GM19395 (cell line): ENCODE measurements around the gene WDPCP.
"Not testable (repeated sequence)": the region's sequence is repeated elsewhere in the genome, so short reads cannot be mapped to it uniquely, and the experiment has no call there.

Source experiments
- ATAC-seq: cut with Tn5 transposase; IDR thresholded peaks from one replicate; pipeline ENCODE4 v1.9.1; 2021; ENCODE audit warnings: mild to moderate bottlenecking, moderate library complexity; ENCODE audit not compliant: unreplicated experiment

Gene WDPCP

DNA sequence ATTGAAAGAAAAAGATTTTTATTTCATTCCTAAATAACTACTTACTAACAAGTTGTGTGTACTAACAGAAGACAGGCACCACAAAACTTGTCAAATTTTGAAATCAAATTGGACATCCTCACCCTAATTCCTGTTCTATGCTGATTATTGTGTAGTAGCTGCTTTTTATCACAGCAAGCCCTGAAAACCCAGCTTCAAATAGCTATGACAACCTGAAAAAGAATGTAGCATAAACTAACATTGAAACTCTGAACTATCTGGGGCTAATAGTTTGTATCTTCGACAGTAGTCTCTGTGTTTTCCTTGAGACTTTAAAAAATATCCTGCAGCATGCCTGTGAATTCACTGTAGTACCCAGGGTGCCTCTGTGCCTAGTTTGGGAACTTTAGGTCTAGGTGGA, 122.6 kb downstream of the WDPCP start:
- no peak for ATAC-seq

DNA sequence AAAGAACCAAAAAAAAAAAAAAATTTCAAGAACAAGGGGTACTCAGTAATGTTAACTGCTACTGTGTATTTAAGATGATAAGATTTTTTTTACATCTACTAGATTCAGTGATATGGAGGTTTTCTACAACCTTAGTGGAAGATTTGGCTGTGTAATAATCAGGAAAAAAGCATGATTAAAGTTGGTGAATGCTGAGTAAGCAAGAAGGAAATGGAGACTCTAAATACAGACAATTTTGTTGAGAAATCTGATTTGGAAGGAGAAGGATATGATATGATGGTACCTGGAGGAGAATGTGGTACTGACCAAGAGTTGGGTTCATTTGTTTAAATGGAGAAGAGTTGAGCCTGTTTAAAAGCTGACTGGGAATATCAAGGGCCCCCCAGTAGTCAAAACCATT, 125.1 kb downstream of the WDPCP start:
- ATAC-seq = no peak

DNA sequence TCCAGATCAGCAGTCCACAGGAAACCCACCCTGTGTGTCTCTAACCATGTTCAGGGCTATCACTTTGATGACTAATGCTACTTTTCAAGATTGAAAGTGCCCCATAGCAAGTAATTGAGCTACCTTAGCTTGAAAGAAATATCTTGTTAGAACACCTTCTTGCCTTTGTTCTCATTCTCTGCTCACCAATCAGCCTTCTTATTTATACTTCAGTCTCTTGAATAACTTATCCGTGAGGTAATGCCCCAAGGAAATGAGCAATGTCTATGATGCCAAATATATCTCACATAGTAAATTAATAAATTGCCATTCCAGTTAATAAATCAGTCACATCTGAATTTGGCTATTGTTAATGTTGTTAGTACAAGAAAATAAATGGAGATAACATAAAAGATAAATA, 141.6 kb downstream of the WDPCP start:
- no peak for ATAC-seq

DNA sequence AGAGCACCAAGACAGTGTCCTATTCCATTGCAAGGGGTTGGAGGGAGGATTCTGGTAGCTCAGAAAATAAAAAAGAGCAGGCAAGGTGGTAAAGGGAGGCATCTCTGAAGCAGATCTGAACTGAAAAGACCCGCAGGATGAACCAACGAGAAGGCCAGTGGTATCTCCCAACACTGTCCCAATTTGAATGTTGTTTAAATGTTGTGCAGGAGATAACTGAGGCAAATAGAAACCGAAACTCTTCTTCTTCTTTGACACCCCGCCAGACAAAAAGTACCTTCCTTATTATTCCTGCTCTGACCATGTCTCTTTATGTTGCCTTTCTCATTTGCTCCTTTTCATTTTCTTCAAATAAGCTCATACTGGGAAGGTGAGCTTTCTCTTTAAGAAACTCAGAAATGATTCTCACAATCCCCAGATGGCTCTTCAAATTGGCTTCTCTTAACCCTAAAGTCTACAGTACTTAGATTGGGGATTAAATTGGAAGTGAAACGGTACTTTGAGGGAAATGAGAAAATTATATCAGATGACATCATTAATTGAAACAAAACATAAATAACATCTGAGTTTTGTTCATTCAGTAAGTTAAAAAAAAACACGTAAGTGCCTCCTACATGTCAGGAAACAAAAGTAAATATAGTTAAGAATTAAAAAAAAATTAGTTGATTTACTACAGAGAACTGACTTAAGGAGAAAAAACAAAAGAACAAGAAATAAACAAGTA, 143.6 kb downstream of the WDPCP start:
- no peak for ATAC-seq

DNA sequence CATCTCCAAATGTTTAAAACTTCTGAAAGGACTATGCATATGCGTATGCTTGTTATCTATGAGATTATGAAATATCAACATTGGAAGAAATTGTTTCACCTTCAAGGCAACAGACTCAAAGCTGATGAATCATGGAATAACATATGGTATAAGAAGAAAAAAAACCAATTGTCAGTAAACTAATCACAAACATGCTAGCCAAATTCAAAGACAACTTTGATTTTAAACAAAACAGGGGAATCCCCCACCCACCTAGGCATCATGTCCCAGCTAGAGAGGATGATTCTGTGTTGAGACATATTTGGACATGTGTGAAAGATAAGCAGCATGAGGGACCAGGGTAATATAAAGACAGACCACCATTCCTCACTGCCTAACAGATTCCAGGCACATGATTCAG, 147.7 kb downstream of the WDPCP start:
- ATAC-seq = no peak

DNA sequence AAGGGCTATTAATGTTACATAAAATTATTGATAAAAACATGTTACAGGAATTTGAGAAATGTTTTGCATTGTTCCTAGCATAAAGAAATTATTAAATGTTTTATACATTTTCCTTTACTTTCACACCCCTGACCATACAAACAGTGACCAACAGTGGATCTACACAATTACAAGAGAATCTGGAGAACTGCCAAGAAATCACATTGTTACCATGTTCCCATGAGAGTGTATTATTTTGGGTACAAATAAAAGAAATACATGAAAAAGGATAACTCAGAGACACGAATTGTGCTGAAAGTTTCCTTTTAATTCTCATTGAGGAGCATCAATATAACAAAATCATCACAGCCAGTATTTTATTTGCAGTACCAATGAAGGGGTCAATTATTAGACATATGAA, 150.1 kb downstream of the WDPCP start:
- ATAC-seq = no peak

DNA sequence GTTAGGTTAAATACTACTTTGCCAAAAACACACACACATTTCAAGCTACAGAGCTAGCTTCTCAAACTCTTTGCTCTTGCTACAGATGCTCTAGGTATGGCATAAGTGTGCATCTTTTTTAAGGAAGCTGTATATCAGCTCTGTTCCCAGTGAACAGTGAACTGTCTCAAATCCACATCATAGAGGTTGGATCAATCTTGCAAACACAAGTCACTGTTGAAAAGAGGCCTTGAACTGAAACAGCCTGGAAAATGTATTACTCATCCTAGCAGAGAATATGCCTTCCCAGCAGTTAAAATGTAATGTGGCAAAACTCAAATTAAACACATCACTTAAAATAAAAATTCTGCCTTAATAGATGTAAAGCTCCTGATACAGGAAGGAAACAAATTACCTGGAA, 151.8 kb downstream of the WDPCP start:
- no peak for ATAC-seq

DNA sequence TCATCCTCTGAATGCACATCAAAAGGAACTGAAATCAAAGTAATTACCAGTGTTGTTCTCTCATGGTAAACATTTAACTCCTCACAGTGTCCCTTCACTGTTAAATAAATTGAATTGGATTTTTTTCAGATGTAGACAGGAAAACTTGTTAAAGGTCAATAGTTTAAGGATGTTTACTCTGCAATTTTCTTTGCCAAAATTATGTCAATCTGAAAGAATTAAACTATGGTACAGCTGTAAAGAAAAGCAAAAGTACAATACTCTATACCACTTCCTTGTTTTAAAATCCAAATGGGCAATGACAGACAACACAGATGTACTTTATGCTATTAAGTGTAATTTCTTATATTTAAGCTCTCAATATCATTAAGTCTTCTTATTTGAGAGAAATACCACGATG, 153.2 kb downstream of the WDPCP start:
- no peak for ATAC-seq

DNA sequence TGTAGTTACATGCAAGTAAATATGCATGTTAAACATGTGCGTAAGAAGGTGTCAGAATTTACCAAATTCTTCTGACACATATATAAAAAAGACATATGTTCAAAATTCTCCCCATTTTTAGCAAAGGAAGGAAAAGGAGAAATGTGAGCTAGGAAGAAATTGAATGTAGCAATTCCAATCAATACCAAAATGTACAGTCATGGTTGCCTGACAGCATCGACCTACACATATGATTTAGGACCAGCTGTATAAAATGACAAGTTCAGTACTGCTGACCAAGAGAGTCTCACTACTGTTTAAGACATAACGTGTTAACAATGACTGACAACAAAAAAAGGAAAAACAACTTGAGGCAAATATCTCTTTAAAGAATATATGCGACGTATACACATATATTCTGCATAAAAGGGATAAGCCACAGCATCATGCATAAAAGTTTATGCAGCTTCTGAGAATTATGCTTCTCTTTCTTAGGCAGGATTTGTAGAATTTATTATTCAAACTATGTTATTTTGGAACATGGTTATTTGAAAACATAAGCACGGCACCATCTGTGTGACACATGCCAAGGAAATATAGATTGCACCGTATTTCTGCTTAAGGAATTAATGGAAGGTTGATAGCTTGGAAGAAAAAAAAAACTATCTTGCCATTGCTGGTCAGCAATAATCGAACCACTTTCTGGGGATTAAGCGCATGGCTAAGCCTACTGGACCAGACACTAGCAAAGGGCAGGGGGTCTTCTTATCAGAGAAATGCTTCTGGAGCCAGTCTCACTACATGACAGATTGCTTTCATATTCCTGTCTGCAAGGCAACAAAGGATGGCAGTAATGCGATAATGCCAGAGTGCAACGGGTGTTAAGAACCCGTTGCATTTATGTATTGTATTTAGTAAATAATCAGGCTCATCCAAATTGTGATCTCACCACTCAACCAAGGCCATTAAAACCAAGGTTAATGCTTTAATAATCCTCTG, 154.0 kb downstream of the WDPCP start:
- no peak for ATAC-seq

DNA sequence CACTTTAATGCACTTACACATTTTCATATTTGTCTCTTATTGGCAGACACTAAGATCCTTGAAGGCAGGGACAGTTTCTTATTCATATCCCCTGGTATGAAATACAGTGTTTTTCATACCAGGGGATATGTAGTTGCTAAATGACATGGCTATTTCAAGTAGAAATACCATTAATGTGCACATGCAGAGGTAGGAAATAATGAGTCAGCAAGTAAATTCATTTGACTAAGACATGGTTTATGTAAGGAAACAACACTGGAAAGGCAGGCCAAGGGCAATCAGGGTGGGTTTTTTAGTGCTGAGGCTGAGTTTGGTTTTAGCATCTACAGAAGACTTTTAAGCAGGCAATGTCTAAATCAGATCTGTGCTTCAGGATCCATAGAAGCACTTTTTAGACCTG, 155.9 kb downstream of the WDPCP start:
- ATAC-seq = no peak

DNA sequence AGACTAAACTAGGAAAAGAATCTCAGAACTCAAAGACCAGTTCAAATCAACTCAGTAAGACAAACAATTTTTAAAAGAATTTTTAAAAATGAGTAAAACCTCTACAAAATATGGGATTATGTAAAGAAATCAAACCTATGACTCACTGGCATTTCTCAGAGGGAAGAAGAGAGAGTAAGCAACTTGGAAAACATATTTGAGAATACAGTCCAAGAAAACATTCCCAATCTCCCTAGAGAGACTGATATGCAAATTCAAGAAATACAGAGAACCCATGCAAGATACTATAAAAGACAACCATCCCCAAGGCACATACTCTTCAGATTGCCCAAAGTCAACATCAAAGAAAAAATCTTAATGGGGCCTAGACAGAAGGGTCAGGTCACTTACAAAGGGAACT, 162.7 kb downstream of the WDPCP start:
- ATAC-seq = no peak

DNA sequence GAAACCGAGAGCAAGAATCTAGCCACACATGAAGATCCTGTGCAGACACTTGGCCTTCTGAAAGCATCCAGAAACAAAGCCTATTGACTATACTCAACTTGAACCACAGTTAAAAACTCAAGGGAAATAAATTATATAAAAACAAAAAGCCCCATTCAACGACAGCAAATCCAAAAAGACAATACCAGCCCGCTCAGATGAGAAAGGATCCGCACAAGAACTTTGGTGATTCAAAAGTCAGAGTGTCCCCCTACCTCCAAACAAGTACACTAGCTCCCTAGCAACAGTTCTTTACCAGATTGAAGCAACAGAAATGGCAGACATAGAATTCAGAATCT, 163.2 kb downstream of the WDPCP start:
- ATAC-seq = peak; percentile 83

DNA sequence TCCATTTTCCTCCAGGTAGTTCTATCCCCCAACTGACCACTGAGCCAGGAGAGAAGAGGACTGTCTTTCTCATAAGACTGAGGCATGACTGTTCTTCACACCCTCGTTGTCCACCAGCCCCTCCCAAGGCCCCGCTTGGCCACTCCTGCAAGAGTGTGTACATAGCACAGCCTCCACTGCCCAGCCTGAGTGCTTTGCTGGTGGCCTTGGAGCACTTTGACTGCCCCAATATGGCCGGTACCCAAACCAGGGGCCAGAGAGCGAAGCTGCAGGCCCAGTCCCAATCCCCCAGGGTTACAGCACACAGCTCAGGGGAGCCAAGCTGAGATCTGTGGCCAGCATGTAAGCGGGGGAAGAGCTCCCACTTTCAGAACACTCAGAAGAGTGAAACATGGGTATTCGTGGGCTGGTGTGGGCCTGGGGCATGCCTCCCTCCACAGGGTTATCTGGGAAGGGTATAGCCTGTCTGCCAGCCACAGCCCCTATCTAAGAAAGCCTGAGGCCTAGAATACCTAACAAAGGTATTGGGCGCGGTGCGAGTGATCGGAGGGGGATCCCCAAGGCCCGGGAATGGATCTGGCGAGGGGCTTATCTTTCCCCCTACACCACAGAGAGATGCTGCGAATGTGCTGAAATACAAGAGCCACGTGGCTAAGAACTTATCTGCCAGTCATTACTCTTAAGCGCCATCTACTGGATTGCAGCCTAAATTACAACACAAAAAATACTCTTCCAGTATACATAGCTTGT, 163.8 kb downstream of the WDPCP start:
- ATAC-seq = peak; percentile 12

DNA sequence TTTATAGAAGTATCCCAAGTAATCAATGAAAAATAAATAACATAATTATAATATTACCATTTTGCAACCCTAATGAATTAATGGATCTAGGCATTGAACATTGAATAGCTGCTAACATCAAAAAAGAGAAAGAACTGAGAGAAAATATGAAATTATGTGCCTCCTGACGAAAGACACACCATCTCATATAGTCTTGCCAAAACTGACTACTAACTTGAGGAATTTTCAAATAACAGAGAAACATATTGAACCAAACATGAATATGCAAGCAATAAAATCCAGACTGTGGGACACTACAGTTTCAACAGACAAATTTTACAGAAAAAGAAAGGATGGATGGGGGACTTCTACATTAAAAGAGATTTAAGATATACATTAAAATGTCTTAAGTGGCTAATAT, 165.7 kb downstream of the WDPCP start:
- no peak for ATAC-seq

DNA sequence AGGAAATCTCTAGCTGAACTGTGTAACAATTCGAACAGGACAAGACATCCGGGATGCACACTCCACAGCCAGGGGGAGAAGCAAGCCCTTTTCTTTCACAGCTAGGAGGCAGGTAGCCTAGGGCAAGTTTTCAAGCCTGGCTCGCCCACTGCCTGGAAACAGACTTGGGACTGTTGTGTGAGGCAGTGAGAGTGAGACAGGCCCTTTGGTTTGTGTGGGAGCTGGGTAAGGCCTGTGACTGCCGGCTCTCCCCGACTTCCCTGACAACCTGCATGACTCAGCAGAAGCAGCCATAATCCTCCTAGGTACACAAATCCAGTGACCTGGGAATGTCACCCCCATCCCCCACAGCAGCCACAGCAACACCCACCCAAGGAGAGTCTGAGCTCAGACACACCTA, 179.7 kb downstream of the WDPCP start:
- ATAC-seq = no peak

DNA sequence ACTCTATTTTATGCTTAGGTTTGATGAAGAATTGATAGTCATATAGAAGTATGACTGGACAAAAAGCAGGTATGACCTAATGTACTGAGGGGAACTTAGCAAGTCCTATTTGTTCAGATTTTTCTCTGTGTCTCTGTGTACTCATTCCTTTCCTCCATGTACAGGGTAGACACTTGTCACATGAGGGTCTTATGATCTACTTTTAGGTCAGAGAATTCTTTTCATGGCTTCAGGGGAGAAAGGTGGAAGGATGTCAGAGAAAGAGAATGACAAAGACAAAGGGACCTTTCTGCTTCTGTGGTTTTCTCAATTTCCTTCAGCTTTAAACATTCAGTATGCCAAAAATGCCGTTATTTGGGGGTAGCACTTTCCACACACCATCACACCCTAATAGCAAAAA, 181.6 kb downstream of the WDPCP start:
- ATAC-seq = no peak

DNA sequence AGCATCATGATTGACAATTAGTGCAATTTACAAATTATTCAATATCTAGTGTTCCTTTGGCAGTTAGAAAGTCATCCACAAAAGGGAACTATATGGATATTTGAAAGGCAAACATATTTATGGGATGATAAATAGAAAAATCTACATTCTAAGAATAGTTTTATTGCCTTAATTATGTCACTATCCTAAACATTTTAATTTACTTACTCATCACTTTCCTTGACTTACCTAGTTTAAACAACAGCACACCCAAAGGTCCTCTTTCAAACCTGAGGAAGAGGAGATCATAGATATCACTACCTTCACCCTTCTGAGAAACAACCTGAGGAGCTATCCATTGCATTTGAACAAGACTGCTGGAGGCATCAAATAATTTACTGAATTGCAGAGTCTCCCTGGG, 184.5 kb downstream of the WDPCP start:
- no peak for ATAC-seq

DNA sequence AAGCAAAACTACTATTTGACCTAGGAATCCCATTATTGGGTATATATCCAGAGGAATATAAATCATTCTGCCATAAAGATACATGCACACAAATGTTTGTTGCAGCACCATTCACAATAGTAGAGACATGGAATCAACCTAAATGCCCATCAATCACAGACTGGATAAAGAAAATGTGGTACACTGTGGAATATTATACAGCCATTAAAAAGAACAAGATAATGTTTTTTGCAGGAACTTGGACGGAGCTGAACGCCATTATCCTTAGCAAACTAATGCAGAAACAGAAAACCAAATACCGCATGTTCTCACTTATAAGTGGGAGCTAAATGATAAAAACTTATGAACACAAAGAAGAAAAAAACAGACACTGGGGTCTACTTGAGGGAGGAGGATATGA, 185.4 kb downstream of the WDPCP start:
- not testable (repeated sequence) for ATAC-seq

DNA sequence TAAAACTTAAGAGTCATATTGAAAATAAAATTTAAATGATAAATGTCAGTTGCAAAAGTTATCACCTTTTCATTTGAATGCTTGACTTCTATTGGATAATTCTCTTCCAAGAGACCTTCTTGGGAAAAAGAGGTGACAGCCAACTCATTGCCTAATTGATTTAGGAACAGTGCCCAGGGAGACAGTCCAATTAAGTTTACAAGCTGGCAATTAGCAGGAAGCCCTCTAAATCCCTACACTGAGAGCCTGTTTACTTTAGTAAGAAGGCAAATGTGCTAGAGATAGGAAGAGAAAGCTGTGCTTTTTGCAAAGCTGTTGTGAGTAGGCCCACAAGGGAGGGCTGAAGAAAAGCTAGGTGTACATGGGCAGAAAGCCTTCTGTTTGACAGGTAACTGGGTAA, 189.1 kb downstream of the WDPCP start:
- ATAC-seq = no peak

DNA sequence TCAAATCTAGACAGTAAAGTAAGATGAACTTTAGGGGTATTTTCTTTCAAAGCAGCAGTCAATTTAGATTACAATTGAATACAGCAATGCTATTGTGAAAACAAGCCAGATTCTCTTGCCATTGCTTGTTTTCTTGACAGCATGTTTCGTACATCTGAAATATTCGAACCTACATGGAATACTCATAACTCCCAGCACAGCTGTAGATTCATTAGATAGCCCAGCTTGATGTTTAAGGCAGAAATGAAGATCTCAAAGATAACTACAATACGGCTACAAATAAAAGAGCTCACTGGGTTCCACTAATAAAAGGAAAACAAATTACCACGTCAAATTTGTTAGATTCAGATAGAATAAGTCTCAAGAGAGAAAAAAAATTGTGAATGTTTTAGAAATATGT, 208.8 kb downstream of the WDPCP start:
- no peak for ATAC-seq

DNA sequence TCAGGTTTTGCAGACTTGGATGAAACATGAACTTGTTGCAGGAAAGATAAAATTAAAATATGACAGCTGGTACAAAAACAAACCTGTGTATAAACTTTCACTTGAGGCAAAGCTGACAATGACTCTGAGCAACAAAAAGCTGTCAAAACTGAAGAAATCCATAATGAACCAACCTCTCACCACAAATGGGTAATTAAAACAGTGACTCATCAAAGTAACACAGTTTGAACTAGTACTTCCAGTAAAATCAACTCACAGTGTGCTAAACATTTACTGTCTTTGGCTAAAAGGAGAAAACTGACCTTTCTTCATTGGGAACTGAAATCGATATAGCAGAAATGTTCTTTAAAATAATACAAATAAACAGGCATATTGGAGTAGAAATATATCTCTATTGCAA, 209.7 kb downstream of the WDPCP start:
- no peak for ATAC-seq

DNA sequence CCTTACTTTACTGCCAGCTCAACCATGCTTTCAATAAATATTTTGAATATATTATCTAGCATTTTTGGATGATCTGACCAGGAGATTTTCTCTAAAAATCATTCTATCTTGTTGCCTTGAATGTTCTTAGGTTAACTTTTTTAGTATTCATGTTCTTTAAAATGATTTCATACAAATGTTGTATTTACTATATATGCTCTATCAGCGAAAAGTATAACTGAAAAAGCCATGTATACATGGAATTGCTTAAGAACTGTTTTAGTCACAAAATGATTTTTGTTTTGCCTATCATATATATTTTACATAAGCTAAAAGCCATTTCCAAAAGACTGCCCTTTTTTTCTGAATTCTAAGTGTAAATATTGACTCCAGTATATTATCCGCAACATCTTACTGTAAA, 213.9 kb downstream of the WDPCP start:
- no peak for ATAC-seq
